ENCODE results near the gene ADAMTS9.

- TF ChIP-seq TAF1 (CRISPR knock-in tag; IDR thresholded peaks at IDR 0.05), result no peak
- TF ChIP-seq POLR2G (IDR thresholded peaks at IDR 0.05; ENCODE audit: low read depth, low read length), result no peak
- no peak for TF ChIP-seq CCDC6 (CRISPR knock-in tag; IDR thresholded peaks at IDR 0.05)
- TF ChIP-seq ELF1 (CRISPR knock-in tag; IDR thresholded peaks at IDR 0.05), result no peak
- TF ChIP-seq, protein P1, sequence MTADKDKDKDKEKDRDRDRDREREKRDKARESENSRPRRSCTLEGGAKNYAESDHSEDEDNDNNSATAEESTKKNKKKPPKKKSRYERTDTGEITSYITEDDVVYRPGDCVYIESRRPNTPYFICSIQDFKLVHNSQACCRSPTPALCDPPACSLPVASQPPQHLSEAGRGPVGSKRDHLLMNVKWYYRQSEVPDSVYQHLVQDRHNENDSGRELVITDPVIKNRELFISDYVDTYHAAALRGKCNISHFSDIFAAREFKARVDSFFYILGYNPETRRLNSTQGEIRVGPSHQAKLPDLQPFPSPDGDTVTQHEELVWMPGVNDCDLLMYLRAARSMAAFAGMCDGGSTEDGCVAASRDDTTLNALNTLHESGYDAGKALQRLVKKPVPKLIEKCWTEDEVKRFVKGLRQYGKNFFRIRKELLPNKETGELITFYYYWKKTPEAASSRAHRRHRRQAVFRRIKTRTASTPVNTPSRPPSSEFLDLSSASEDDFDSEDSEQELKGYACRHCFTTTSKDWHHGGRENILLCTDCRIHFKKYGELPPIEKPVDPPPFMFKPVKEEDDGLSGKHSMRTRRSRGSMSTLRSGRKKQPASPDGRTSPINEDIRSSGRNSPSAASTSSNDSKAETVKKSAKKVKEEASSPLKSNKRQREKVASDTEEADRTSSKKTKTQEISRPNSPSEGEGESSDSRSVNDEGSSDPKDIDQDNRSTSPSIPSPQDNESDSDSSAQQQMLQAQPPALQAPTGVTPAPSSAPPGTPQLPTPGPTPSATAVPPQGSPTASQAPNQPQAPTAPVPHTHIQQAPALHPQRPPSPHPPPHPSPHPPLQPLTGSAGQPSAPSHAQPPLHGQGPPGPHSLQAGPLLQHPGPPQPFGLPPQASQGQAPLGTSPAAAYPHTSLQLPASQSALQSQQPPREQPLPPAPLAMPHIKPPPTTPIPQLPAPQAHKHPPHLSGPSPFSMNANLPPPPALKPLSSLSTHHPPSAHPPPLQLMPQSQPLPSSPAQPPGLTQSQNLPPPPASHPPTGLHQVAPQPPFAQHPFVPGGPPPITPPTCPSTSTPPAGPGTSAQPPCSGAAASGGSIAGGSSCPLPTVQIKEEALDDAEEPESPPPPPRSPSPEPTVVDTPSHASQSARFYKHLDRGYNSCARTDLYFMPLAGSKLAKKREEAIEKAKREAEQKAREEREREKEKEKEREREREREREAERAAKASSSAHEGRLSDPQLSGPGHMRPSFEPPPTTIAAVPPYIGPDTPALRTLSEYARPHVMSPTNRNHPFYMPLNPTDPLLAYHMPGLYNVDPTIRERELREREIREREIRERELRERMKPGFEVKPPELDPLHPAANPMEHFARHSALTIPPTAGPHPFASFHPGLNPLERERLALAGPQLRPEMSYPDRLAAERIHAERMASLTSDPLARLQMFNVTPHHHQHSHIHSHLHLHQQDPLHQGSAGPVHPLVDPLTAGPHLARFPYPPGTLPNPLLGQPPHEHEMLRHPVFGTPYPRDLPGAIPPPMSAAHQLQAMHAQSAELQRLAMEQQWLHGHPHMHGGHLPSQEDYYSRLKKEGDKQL (CRISPR knock-in tag; IDR thresholded peaks at IDR 0.05; ENCODE audit: low read depth), result no peak
- TF ChIP-seq E2F5 (CRISPR knock-in tag; conservative IDR thresholded peaks at IDR 0.05), result no peak
Observed at GRCh38 chr3:64656544-64656943, 31.3 kb downstream of the ADAMTS9 start.
